ENCODE measurements around the gene POU6F2. TPM values are rescaled to one million over a fixed set of nuclear protein-coding genes. Genes with fewer than 3 reads are reported as not detected.

The POU6F2 gene
- total RNA-seq, 1 experiment from 2014 or later, result not detected

- DNase-seq (ENCODE audit: low read depth, low spot score), result no peak
- BruUV-seq (replicated peaks), result no TSS peak
- Histone ChIP-seq H3K9me3 (ENCODE audit: control insufficient read depth, insufficient read depth, low read depth, low read length) (no peaks in the 10 kb centered on the region), H3K27me3 (ENCODE audit: control insufficient read depth, insufficient read depth, low read length) (no peaks in the 10 kb centered on the region), H3K36me3 (ENCODE audit: control insufficient read depth, insufficient read depth, low read length) (no peaks in the 10 kb centered on the region), H3K4me3 (ENCODE audit: low read depth in 2 of 2, low read length in 2 of 2) (no peak overlapping the region), H3K27ac (ENCODE audit: low read length) (no peak overlapping the region), H3K4me1 (ENCODE audit: control insufficient read depth, insufficient read depth, low read length) (no peaks in the 10 kb centered on the region)
- CTCF ChIA-PET, result no interaction called here
- POLR2A ChIA-PET, result no interaction called here
- ATAC-seq, result no peak
- no peak for TF ChIP-seq REST (IDR thresholded peaks at IDR 0.05; ENCODE audit: insufficient read depth in 1 of 2, low read depth in 2 of 2, low read length in 1 of 2)
- no peak for TF ChIP-seq CTCF (IDR thresholded peaks at IDR 0.05)
- TF ChIP-seq TCF7L2 (IDR thresholded peaks at IDR 0.05; ENCODE audit: low read depth, low read length), result no peak
- no peak for TF ChIP-seq SIN3A (IDR thresholded peaks at IDR 0.05; ENCODE audit: borderline replicate concordance, insufficient read depth, low read depth, low read length)
- no peak for TF ChIP-seq POLR2AphosphoS5 (IDR thresholded peaks at IDR 0.05; ENCODE audit: low read depth, low read length)
- intact Hi-C loops (cut with micrococcal nuclease; ENCODE audit: unreplicated experiment), result no loop called here
- in situ Hi-C loops (cut with HindIII; ENCODE audit: low pct_unique_long_range_greater_than_20kb, low sequenced_read_pairs), result no loop called here
Observed at GRCh38 chr7:39515534-39516228, 538.0 kb downstream of the POU6F2 start.

- BruUV-seq (replicated peaks), result no TSS peak
- no peaks in the 10 kb centered on the region for H3K4me1 ChIP-seq (ENCODE audit: control insufficient read depth, insufficient read depth, low read length)
- intact Hi-C loops (cut with micrococcal nuclease; ENCODE audit: unreplicated experiment) (no loop called here), in situ Hi-C loops (cut with HindIII; ENCODE audit: low pct_unique_long_range_greater_than_20kb, low sequenced_read_pairs) (no loop called here)
- CTCF ChIA-PET, result no interaction called here
- no peak for DNase-seq (ENCODE audit: low read depth, low spot score)
- no peak overlapping the region for H3K27ac ChIP-seq (ENCODE audit: low read length)
- no peaks in the 10 kb centered on the region for H3K9me3 ChIP-seq (ENCODE audit: control insufficient read depth, insufficient read depth, low read depth, low read length)
- POLR2A ChIA-PET, result no interaction called here
- ATAC-seq, result no peak
- H3K27me3 ChIP-seq (ENCODE audit: control insufficient read depth, insufficient read depth, low read length), result no peaks in the 10 kb centered on the region
- H3K36me3 ChIP-seq (ENCODE audit: control insufficient read depth, insufficient read depth, low read length), result no peaks in the 10 kb centered on the region
- H3K4me3 ChIP-seq (ENCODE audit: low read depth in 2 of 2, low read length in 2 of 2), result no peak overlapping the region
- no peak for TF ChIP-seq POLR2AphosphoS5 (IDR thresholded peaks at IDR 0.05; ENCODE audit: low read depth, low read length)
- no peak for TF ChIP-seq SIN3A (IDR thresholded peaks at IDR 0.05; ENCODE audit: borderline replicate concordance, insufficient read depth, low read depth, low read length)
- TF ChIP-seq TCF7L2 (IDR thresholded peaks at IDR 0.05; ENCODE audit: low read depth, low read length), result no peak
- TF ChIP-seq REST (IDR thresholded peaks at IDR 0.05; ENCODE audit: insufficient read depth in 1 of 2, low read depth in 2 of 2, low read length in 1 of 2), result no peak
- TF ChIP-seq CTCF (IDR thresholded peaks at IDR 0.05), result no peak
Observed at GRCh38 chr7:39516498-39516897, 538.8 kb downstream of the POU6F2 start.
